PC-9 (cell line): ENCODE data around the gene NELFB. TPM values are rescaled to one million over a fixed set of nuclear protein-coding genes. Genes with fewer than 3 reads are reported as not detected.
A peak's percentile ranks its signal among the peaks of the same experiment; 100 is the strongest.

Experiments
- BruUV-seq: library from RNA; stranded (reverse); fragments of 400-500 nt; replicated peaks from 2 replicates; lab custom pipeline; 2021; lab: Mats Ljungman, UMichigan
- CTCF ChIA-PET: fragments of 300-600 bp; sonication (Branson Sonifier 250); formaldehyde crosslinking; loops from one replicate; lab custom pipeline; 2022; ENCODE audit warnings: antibody characterized with exemption; lab: Charles Lee
- POLR2A ChIA-PET: fragments of 300-600 bp; sonication (Branson Sonifier 250); formaldehyde crosslinking; loops from one replicate; lab custom pipeline; 2022; ENCODE audit warnings: antibody characterized with exemption; ENCODE audit not compliant: unreplicated experiment; lab: Charles Lee
- DNase-seq, 2 experiments: peaks; one replicate each; pipeline versions ENCODE4 v3.0.0 to v3.0.0-alpha.2; 2015 to 2022; ENCODE audit warnings: mixed read lengths in 1 of 2
- H2AFZ ChIP-seq: fragments of 200-600 bp; sonication (generic); 2 replicates; pipeline ENCODE4 v1.8.1; 2017; ENCODE audit warnings: antibody characterized with exemption
- H3F3A ChIP-seq: fragments of 200-600 bp; sonication (generic); 2 replicates; pipeline ENCODE4 v1.8.1; 2017; ENCODE audit warnings: antibody characterized with exemption, mild to moderate bottlenecking, low read depth; ENCODE audit not compliant: insufficient read depth
- H3K27ac ChIP-seq: fragments of 200-600 bp; sonication (generic); 2 replicates; pipeline ENCODE4 v1.6.1; 2016; ENCODE audit warnings: mixed run types
- H3K27me3 ChIP-seq: fragments of 200-600 bp; sonication (generic); 2 replicates; pipeline ENCODE4 v1.6.1; 2016; ENCODE audit warnings: low read depth, mixed run types; ENCODE audit not compliant: insufficient read depth
- H3K36me3 ChIP-seq: fragments of 200-600 bp; sonication (generic); 2 replicates; pipeline ENCODE4 v1.6.1; 2016; ENCODE audit warnings: low read depth, mixed run types
- H3K4me1 ChIP-seq: fragments of 200-600 bp; sonication (generic); replicated peaks from 2 replicates; pipeline ENCODE4 v1.6.1; 2016; ENCODE audit warnings: mixed run types; ENCODE audit not compliant: insufficient read depth
- H3K4me2 ChIP-seq: fragments of 200-600 bp; sonication (generic); 2 replicates; pipeline ENCODE4 v1.6.1; 2017; ENCODE audit warnings: mixed run types
- H3K4me3 ChIP-seq: fragments of 200-600 bp; sonication (generic); 2 replicates; pipeline ENCODE4 v1.6.1; 2016; ENCODE audit warnings: mixed run types
- H3K79me2 ChIP-seq: fragments of 200-600 bp; sonication (generic); 2 replicates; pipeline ENCODE4 v1.6.1; 2017; ENCODE audit warnings: low read depth, mixed run types
- H3K9me2 ChIP-seq: fragments of 200-600 bp; sonication (generic); 2 replicates; pipeline ENCODE4 v1.8.1; 2017; ENCODE audit warnings: mild to moderate bottlenecking; ENCODE audit not compliant: insufficient read depth
- H3K9me3 ChIP-seq: fragments of 200-600 bp; sonication (generic); 2 replicates; pipeline ENCODE4 v1.8.1; 2016; ENCODE audit warnings: low read depth; ENCODE audit not compliant: insufficient read depth
- H4K20me1 ChIP-seq: fragments of 200-600 bp; sonication (generic); 2 replicates; pipeline ENCODE4 v1.8.1; 2017; ENCODE audit not compliant: insufficient read depth
- CTCF ChIP-seq: fragments of 200-600 bp; sonication (generic); conservative IDR thresholded peaks from 2 replicates; pipeline ENCODE4 v1.6.1; 2017; ENCODE audit warnings: mixed run types, antibody characterized with exemption, mild to moderate bottlenecking, moderate library complexity
- EZH2 ChIP-seq: fragments of 200-600 bp; sonication (generic); IDR thresholded peaks from 2 replicates; pipeline ENCODE4 v1.8.0; 2017; ENCODE audit warnings: antibody characterized with exemption, low read depth
- intact Hi-C: fragments of 100-400 bp; cut with micrococcal nuclease; formaldehyde crosslinking; loops from one replicate; pipeline ENCODE4 v1.10.0; 2022; ENCODE audit not compliant: unreplicated experiment
- total RNA-seq: library from RNA; stranded (reverse); gene quantifications from 2 replicates; pipeline ENCODE4 v1.2.3, GENCODE V29; 2021

NELFB gene
- total RNA-seq, 1 experiment from 2014 or later, result 94.2 TPM

GRCh38 chr9:137236238-137236935, 18.7 kb upstream of the NELFB start:
- no TSS peak for BruUV-seq
- CTCF ChIA-PET, result interaction anchor here (0.6 to 1.8 kb wide), 23 partner anchors 9 to 459 kb away, joined by 3 to 13 read pairs (median 4); partner anchors contain the start of genes NELFB, RNF224, TOR4A and TPRN
- TF ChIP-seq EZH2 (no peak), CTCF (peak; percentile 97)
- Histone ChIP-seq H3K79me2 (peaks cover 30% of the 10 kb centered on the region), H3K36me3 (no peaks in the 10 kb centered on the region), H2AFZ (no peak overlapping the region), H3K4me1 (peaks cover 25% of the 10 kb centered on the region), H3F3A (peaks cover 8% of the 10 kb centered on the region), H4K20me1 (no peaks in the 10 kb centered on the region; the same call in 1 of the 2 replicates), H3K9me2 (no peaks in the 10 kb centered on the region), H3K27ac (no peak overlapping the region), H3K9me3 (no peaks in the 10 kb centered on the region), H3K4me3 (no peak overlapping the region), H3K27me3 (no peaks in the 10 kb centered on the region), H3K4me2 (no peak overlapping the region)
- DNase-seq, result peak; percentile 58 to 88
- POLR2A ChIA-PET, result interaction anchor here (0.6 to 0.8 kb wide), 7 partner anchors 13 to 479 kb away, joined by 3 to 15 read pairs (median 4); partner anchors contain the start of gene NRARP
- intact Hi-C loops, result no loop called here

- no peaks in the 10 kb centered on the region for H3K9me2 ChIP-seq
- H3K9me3 ChIP-seq, result no peaks in the 10 kb centered on the region
- intact Hi-C loops, result no loop called here
- ChIA-PET POLR2A (interaction anchor here (0.6 to 0.8 kb wide), 5 partner anchors 34 to 479 kb away, joined by 3 to 15 read pairs (median 7); no protein-coding TSS in a partner anchor), CTCF (interaction anchor here (0.6 to 1.8 kb wide), 22 partner anchors 10 to 459 kb away, joined by 3 to 13 read pairs (median 4); partner anchors contain the start of genes NELFB, RNF224, TOR4A and TPRN)
- BruUV-seq, result no TSS peak
- peaks cover 25% of the 10 kb centered on the region for H3K4me1 ChIP-seq
- DNase-seq, result no peak
- peaks cover 34% of the 10 kb centered on the region for H3K79me2 ChIP-seq
- H4K20me1 ChIP-seq, result peaks cover 4% of the 10 kb centered on the region
- no peak overlapping the region for H3K4me3 ChIP-seq
- H3K27me3 ChIP-seq, result no peaks in the 10 kb centered on the region
- no peak overlapping the region for H2AFZ ChIP-seq
- no peak overlapping the region for H3K4me2 ChIP-seq
- no peak overlapping the region for H3K27ac ChIP-seq
- H3K36me3 ChIP-seq, result 0 out of 2 replicates have a peak, but pooled peaks cover 4% of the 10 kb centered on the region
- H3F3A ChIP-seq, result peaks cover 12% of the 10 kb centered on the region
- no peak for TF ChIP-seq CTCF
- TF ChIP-seq EZH2, result no peak
Measured at GRCh38 chr9:137236936-137237421, 18.1 kb upstream of the NELFB start.
